Fibroblast of upper back skin (primary cell): Measurements from ENCODE around the gene SPI1.

Source experiments
- DNase-seq: peaks from one replicate; pipeline ENCODE4 v3.0.0-alpha.2; 2013

The SPI1 gene

DNA sequence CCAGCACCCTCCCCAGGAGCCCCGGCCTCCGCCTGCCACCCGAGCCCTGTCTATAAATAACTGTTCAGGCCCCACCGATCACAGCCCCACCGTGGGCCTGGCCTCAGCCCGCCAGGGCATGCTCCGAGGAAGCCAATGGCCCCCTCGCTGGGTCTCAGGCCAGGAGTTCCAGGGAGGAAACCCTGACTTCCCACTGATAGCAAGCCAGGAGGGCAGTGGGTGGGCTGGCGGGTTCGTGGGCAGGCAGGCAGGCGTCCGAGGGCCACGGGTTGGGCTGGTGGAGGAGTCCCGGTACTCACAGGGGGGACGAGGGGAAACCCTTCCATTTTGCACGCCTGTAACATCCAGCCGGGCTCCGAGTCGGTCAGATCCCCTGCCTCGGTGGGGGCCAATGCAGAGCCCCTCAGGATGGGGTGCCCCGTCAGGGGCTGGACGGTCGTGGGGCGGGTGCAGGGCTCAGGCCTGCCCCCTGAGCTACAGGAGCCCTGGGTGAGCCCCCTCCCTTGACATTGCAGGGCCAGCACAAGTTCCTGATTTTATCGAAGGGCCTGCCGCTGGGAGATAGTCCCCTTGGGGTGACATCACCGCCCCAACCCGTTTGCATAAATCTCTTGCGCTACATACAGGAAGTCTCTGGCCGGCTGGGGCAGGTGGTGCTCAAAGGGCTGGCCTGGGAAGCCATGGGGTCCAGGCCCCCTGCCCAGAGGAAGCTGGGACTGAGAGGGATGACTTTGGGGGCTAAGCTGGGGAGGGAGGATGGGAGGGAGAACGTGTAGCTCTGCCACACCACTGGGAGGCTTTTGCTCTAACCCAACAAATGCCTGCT, at the start of gene SPI1:
SPI1 (minus strand) TSS at position 538 of the 826 bp plus-strand sequence; CDS start at position 344, 194 bp downstream.
- no peak for DNase-seq

DNA sequence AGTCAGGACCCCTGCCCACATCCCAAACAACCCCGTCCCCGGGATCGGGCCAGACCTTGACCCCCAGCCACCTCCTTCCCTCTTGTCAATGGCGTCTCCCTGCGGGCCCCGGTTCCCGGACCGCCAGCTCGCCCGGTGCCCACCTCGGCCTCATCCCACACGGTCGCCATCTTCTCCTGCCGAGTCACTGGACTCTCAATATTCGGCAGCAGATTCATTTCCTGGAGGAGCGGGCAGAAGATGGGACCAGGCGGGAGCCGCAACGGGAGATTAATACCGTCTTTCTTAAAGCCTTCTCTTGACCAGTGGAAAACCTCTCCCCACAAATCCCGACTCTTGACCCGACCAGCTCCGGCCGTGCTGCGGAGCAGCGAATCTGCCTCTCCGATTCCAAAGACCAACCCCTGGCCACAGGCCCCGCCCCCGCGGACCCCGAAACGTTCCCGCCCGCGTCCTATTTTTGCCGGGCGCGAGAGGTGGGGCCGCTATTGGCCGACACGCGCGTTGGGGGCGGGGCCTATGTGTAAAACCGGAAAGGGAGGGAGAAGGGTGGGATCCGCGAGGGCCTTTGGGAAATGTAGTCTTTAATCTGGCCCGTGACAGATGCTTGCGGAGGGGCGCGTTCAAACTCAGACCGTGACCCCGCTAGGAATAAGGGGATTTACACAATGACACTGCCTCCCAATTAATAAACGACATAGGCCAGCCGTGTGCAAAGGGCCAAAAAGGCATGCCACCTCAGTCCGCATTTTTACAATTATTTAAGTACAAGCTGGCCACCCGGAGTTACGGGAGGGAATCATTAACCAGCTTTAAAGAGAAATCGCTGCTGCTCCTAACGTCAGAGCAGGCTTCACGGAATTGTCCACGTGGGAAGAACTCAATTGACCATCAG, 48.0 kb upstream of the SPI1 start, which contains the start of gene PSMC3:
PSMC3 (minus strand) TSS at position 378 of the 895 bp plus-strand sequence; CDS start at position 218, 160 bp downstream.
- peak; percentile 97 for DNase-seq

DNA sequence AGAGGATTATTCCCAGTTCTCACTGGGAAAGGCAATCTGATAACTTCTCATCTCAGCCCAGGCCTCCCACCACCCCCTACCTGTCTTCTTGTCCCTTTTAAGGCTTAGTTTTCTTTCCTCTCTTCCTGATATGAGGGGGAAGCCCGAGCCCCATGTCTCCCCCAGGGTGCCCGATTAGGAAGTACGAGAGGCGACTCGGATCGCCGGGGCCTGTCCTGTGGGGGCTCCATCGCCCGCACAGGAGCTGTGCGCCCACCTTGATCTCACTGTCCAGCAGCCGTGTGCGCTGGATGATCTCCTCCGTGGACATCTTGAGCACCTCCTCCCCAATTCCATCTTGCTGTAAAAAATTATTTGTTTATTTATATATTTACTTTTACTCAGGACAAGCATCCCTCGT, 47.3 kb upstream of the SPI1 start:
- DNase-seq = no peak

DNA sequence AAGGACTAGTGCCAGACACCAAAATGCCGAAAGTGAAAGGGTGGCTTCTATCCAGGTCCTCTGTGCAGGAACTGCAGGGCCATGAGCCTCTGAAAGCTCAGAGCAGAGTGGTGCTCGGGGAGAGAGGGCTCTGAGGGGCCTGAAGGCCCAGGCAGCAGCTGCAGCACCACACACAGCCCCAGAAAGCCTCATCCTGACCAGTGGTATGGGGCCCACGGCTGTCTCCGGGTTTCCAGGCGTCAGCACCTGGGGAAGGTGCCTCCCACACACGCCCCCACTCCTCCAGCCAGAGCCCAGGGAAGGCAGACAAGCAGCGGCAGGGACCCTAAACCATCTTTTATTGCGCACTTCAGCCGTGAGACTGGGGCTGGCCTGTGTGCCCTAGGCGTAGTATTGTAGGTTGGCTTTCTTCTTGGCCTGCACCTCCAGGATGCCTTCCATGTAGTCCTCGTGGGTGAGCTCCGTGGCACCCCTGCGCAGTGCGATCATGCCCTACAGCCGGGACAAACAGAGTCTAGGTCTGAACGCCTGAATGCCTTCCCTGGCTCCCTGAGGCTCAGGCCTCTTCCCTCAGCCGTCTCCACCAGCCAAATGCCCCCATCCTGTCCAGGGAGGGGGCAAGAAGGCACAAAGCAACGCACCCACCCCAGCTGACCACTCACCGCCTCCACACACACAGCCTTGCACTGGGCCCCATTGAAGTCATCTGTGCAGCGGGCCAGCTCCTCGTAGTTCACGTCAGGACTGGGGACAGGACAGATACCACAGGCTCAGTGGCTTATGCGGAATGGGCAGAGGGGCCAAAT, 40.3 kb upstream of the SPI1 start:
- no peak for DNase-seq

DNA sequence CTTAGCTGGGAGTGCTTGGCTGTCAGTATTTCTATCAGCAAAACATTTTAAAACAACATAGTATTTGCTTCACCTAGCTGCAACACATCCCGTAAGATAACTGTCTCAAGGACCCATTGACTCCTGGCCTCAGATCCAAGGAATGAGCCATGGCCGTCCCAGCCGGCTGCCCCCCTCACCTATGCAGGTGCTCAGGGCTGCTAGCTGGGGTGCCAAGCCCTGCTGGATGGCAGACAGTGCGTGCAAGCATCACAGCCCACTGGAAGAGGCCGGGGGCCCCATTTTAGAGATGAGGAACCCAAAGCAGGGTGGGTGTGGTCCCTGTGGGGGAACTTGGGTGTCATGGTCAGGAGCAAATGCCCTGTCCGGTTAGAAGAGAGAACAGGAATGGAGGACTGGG, 39.4 kb upstream of the SPI1 start:
- no peak for DNase-seq

DNA sequence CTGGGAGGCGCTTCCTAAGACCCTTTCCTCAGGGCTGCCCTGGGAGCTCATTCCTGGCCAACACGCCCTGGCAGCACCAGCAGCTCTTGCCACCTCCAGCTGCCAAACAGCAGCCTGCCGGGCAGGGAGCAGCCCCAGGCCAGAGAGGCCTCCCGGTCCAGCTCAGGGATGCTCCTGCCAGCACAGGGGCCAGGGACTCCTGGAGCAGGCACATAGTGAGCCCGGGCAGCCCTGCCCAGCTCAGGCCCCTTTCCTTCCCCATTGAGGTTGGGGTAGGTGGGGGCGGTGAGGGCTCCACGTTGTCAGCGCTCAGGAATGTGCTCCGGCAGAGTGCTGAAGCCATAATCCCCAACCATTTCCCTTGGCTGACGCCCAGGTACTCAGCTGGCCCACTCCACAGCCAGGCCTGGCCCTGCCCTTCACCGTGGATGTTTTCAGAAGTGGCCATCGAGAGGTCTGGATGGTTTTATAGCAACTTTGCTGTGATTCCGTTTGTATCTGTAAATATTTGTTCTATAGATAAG, 37.7 kb upstream of the SPI1 start:
- DNase-seq = peak; percentile 96

DNA sequence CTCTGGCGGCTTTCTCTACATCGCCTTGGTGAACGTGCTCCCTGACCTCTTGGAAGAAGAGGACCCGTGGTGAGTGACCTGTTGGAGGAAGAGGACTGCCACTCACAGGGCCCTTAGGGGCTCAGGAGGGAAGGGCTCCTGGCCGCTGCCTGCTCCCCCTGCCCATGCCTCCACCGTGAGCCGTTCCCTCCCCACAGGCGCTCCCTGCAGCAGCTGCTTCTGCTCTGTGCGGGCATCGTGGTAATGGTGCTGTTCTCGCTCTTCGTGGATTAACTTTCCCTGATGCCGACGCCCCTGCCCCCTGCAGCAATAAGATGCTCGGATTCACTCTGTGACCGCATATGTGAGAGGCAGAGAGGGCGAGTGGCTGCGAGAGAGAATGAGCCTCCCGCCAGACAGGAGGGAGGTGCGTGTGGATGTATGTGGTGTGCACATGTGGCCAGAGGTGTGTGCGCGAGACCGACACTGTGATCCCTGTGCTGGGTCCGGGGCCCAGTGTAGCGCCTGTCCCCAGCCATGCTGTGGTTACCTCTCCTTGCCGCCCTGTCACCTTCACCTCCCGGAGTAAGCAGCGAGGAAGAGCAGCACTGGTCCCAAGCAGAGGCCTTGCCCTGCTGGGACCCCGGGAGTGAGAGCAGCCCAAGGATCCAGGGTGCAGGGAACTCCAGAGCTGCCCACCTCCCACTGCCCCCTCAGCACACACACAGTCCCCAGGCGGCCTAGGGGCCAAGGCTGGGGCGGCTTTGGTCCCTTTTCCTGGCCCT, 36.9 kb upstream of the SPI1 start:
- DNase-seq = no peak

DNA sequence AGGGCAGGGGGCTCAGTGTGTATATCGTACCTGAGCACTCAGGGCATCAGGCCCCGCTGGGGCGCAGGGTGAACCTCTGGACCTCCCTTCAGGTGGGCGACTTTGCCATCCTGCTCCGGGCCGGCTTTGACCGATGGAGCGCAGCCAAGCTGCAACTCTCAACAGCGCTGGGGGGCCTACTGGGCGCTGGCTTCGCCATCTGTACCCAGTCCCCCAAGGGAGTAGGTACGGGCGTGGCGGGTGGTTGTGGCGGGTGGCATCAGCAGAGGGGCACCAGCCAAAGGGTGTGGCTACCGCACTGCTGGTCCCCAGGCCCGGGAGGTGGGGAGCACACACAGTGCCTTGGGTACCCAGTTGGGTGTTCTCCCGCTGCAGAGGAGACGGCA, 36.3 kb upstream of the SPI1 start:
- no peak for DNase-seq

DNA sequence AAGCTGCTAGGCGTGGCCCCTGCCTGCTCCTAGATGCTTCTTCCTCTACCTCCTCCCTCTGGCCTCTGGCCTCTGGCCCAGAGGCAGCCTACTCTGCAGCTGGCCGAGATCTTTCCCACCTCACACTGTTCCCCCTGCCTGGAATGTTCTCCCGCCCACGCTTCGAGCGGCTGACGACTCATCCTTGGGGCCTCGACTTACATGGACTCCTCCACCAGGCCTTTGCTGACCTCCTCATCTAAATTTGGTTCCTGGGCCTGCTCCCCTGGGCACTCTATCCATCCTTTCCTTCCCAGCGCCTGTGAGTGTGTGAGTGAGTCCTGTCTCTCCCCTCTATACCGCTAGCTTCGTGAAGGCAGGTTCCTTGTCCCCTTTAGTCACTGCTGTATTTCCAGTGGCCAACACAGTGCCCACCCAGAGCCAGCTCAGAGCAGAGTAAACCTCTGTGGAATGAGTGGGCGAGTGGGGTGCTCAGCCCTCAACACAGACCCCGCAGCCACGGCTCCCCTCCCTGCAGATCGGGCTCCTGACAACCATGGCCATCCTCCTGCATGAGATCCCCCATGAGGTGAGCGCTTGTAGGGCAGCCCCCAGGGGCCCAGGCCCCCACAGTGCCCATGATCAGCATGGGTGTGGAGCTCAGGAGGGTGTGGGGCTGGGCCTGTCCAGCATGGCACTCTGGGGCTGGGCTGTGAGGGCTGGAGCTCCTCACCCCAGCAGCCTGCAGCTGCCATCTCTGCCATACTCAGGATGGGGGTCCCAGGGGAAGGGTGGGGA, 35.7 kb upstream of the SPI1 start:
- DNase-seq = peak; percentile 73

DNA sequence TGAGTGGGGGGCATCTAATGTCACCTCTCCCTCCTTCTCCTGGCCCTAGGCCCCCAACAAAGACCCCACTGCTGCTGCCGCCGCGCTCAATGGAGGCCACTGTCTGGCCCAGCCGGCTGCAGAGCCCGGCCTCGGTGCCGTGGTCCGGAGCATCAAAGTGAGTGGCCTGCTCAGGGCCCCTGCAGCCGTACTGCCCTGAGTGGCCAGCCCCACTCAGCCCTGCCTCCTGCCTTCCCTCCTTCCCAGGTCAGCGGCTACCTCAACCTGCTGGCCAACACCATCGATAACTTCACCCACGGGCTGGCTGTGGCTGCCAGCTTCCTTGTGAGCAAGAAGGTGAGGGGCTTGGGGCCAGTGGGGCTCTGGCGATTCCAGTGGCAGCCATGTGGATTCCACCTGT, 35.0 kb upstream of the SPI1 start:
- no peak for DNase-seq

DNA sequence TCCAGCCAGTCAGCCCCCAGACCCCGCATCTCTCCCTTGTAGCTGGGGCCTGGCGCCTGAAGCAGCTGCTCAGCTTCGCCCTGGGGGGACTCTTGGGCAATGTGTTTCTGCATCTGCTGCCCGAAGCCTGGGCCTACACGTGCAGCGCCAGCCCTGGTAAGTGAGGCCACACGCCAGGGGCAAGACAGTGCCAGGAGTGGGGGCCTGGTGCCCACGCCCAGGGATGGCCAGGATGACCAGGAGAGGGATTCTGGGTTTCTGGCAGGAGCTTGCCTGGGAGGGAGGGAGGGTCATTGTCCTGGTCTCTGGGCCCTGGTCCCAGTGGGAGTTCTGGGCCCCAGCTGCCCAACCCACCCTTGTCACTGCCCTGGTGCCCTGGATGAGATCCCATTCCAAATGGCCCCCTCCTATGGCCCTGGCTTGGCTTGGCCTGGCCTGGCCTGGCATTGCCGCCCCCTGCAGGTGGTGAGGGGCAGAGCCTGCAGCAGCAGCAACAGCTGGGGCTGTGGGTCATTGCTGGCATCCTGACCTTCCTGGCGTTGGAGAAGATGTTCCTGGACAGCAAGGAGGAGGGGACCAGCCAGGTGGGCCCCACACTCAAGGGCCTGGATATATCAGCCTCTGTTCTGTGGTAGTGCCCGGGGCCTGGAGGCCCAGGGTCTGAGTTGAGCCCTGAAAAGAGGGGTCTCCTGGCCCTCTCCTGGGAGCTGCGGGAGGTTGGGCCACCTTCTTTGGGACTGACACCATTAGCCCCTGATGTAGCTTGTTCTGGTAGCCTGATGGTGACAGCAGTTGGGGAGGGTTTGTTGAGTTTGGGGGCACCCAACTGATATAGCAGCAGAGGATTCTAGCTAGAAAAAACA, 33.8 kb upstream of the SPI1 start:
- DNase-seq = no peak

DNA sequence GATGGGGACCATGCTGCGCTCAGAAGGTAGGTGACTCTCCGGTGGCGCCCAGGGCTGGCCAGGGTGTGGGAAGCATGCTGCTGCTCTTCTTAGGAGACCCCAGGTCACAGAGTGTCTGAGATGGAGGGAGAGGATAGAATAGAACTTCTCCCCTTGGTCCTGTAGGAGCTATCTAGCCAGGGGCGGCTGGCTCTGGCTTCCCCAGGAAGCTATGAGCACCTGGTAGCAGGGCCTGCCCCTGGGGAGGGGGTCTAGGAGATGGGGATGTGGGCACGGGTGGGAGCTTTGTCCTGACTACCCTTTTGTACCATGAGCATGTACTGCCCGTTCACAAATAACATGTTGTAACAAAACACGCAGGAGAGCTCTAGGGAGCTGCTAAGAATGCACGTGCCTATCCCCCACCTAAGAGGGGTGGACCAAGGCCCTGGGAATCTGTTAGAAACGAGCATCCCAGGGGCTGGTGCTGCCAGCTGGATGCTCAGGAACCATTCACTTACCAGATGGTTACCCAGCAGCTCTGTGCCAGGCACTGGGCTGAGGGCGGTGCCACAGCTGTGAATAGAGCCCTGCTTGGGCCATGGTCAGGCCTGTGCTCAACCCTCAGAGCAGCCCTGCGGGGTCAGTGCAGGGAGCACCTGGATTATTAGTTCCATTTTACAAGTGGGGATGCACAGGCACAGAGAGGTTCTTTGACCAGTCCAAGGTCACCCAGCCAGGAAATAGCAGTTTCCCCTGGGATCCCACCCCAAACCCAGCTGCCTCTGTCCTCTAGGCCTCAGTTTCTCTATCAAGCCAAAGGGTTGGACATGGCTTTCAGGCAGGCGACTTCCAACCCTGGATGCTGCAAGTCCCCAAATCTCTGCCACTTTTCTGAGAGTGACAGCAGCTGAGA, 32.3 kb upstream of the SPI1 start:
- no peak for DNase-seq

DNA sequence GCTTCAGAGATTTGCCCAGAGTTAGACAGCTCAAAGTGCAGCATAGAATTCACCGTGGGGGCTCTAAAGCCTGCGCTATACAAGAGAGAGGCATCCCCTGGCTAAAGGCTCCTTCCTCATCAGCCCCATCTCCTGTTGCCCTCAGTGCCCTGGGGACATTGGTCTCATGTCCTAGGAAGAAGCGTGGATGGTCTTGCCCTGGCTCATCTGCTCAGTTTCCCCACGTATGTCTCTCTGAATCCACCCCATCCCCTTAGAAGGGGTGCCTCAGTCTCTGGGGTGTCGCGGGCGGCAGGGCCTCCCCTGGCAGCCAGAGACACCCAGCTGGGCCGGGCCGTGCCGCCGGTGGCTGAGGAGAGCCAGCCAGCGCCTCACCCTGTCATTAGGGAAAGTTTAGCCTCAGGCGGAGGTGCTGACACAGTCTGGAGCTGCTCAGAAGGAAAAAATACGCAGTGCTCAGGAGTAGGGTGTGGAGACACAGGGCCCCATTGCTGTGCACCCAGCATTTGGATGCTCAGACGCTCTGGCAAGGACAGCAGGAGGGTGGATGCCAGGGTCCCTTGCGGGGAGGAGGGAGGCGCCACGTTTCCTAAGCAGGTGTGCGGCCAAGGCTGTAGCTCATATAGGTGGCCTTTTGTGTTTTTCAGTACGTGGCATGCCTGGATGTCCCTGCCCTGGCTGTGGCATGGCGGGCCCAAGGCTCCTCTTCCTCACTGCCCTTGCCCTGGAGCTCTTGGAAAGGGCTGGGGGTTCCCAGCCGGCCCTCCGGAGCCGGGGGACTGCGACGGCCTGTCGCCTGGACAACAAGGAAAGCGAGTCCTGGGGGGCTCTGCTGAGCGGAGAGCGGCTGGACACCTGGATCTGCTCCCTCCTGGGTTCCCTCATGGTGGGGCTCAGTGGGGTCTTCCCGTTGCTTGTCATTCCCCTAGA, 31.4 kb upstream of the SPI1 start:
- no peak for DNase-seq

DNA sequence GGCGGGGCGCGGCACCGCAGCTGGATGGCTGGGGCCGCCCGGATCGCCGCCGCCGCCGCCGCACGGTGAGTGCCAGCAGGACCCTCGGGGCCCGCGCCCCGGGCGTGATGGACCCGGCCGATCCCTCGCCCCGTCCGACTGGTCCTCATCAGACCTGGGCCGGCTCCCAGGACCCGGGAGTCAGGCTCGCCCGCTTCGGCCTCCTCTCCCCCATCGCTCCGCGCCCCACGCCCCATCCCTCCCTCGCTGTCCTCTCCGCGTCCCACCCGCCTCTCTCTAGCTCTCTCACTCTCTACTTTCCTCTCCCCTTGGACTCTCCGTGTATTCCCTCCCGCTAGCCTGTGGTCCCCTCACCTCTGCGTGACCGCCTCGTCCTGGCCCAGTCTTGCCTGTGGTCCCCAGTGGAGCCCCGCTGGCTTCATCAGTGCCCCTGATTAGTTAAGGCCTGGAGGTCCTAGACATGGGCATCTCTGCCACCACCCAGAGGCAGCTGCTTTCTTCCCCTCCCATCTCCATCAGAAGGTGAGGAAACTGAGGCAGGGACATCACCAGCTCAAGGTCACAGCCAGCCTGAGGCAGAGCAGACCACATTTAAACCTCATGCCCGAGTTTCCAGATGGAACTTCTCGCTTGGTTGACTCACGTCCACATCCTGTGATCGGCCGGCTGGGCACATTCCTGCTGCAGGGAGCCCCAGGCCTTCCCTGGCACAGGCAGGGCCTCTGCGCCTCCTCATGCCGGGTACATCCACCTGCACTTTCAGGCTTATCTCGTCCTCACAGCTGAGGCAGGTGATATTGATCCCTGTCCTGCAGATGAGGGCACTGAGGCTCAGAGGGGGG, 30.5 kb upstream of the SPI1 start:
- DNase-seq = peak; percentile 73

DNA sequence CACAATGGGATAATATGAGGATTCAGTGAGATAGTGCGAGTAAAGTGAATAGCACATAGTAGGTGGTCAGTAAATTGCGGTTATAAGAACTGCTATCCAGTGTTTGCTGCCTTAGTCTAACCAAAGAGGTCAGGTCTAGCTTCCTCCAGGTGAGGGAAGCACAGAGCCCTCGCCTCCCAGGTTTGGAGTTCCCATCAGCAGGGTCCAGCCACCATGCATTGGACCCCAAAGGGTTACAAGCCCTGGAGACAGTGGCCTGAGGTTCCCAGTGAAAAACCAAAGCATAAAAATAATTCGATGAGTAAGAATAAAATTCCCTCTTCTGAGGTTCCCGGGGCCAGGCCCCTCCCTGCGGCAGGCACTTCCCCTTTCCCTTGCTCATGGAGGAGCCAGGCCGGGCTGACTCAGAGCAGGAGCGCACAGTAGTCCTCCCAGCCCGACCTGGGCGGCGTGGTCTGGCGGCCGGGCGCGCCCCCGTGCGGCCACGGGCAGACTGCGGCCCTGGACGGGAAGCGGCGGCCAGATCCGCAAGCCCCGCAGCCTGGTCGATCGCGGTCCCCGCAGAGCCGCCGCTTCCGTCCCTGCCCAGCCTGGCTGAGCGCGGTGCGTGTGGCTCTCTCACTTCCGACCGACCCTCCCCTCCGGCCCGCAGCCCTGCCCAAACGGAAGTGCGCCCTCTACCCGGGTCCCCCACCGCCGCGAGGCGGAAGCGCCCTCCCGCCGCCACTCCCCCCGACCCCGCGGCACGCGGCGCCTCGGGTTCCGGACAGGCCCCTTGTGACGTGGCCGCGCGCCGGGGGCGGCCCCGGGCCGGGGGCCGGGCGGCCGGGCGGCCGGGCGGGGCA, 29.6 kb upstream of the SPI1 start, which contains the start of gene SLC39A13:
SLC39A13 (plus strand) TSS at position 845 of the 845 bp plus-strand sequence. CDS start 1,505 bp downstream, outside the sequence.
- peak; percentile 95 for DNase-seq
